Colonic mucosa (tissue), 4 donors: ENCODE data around the gene RAP2B. TPM values are rescaled to one million over a fixed set of nuclear protein-coding genes. Genes with fewer than 3 reads are reported as not detected.

Experiments
- DNase-seq: peaks from one replicate; pipeline ENCODE4 v3.0.0-alpha.2; 2020
- H3K27ac ChIP-seq: fragments of 200-600 bp; one replicate; pipeline ENCODE4 v1.8.0; 2021
- H3K27me3 ChIP-seq: fragments of 200-600 bp; one replicate; pipeline ENCODE4 v1.8.0; 2021
- H3K36me3 ChIP-seq: fragments of 200-600 bp; one replicate; pipeline ENCODE4 v1.8.0; 2021
- H3K4me1 ChIP-seq: fragments of 200-600 bp; one replicate; pipeline ENCODE4 v1.8.0; 2021; ENCODE audit warnings: mild to moderate bottlenecking
- H3K4me3 ChIP-seq: fragments of 200-600 bp; one replicate; pipeline ENCODE4 v1.8.0; 2021
- H3K9ac ChIP-seq, 2 donors: one replicate each; pipeline ENCODE4 v1.7.0; 2013; ENCODE audit warnings: control low read depth in 2 of 2, low read depth in 2 of 2, low read length in 2 of 2
- H3K9me3 ChIP-seq: fragments of 200-600 bp; one replicate; pipeline ENCODE4 v1.8.0; 2021
- intact Hi-C: fragments of 100-400 bp; cut with DNase I; formaldehyde crosslinking; loops from one replicate; pipeline ENCODE4 v1.14.1; 2022
- total RNA-seq, 2 donors: library from RNA; stranded (reverse); fragmentation: NEBNext Ultra II Directional in 1 of 2; extraction: Animal tissue kit (Norgen Biotek cat#: 25700) in 1 of 2; gene quantifications; one replicate each; pipeline ENCODE4 v1.2.1, GENCODE V29; 2021
- TF ChIP-seq, protein P1 (sequence below): fragments of 200-600 bp; IDR thresholded peaks from one replicate; pipeline ENCODE4 v1.8.0; 2022; ENCODE audit warnings: antibody characterized with exemption, mild to moderate bottlenecking
- donor health status: healthy.
- donor health status: DM: no; HTN: no; CAD: no.
- donor health status: DM: no; HTN: no; CAD: no.

RAP2B gene
- total RNA-seq, 2 donors from 2014 or later: 10.6 to 23.5 TPM

DNA sequence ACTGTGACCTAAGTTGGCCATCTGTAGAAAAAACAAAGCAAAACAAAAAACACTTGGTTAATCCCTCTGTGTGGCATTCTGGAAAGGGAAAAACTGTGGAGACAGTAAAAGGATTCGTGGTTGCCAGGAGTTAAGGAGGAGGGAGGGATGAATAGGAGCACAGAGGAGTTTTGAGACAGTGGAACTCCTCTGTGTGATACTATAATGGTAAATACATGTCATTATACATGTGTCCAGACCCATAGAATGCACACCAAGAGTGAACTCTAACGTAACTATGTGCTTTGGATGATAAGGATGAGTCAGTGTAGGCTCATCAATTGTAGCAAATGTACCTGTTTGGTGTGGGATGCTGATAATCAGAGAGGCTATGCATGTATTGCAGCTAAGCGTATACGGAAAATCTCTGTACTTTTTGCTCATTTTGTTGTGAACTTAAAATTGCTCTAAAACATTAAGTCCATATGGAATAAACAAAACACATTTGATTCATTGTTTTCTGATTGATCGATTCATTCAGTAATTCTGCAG lies 33.4 kb downstream of the RAP2B start:
- TF ChIP-seq, protein P1, sequence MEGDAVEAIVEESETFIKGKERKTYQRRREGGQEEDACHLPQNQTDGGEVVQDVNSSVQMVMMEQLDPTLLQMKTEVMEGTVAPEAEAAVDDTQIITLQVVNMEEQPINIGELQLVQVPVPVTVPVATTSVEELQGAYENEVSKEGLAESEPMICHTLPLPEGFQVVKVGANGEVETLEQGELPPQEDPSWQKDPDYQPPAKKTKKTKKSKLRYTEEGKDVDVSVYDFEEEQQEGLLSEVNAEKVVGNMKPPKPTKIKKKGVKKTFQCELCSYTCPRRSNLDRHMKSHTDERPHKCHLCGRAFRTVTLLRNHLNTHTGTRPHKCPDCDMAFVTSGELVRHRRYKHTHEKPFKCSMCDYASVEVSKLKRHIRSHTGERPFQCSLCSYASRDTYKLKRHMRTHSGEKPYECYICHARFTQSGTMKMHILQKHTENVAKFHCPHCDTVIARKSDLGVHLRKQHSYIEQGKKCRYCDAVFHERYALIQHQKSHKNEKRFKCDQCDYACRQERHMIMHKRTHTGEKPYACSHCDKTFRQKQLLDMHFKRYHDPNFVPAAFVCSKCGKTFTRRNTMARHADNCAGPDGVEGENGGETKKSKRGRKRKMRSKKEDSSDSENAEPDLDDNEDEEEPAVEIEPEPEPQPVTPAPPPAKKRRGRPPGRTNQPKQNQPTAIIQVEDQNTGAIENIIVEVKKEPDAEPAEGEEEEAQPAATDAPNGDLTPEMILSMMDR: no peak
- Histone ChIP-seq H3K27me3 (no peaks in the 10 kb centered on the region), H3K4me3 (no peak overlapping the region), H3K36me3 (no peaks in the 10 kb centered on the region), H3K9ac (no peak overlapping the region), H3K27ac (no peak overlapping the region), H3K4me1 (no peaks in the 10 kb centered on the region), H3K9me3 (no peaks in the 10 kb centered on the region)
- intact Hi-C loops: no loop called here
- DNase-seq: no peak

DNA sequence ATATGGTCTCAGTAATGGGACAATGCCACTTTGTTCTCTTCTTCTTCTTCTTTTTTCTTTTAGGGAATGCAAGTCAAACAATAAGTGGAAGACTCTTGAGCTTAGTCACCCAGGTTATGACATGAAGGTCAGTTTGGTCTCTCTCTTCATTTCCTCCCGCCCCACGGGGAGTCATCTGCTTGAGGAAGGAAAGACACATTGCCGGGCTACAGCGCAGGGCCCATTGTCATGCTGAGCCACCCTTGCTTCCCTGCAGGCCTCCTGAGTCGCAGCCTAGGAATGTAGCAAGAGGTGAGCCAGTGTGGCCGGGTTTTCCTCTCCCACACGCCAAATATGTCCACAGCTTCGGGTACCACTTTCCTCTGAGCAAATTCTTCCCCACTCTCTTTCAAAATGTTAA lies 47.6 kb downstream of the RAP2B start:
- Histone ChIP-seq H3K9ac (no peak overlapping the region), H3K27ac (no peak overlapping the region), H3K9me3 (no peaks in the 10 kb centered on the region)

DNA sequence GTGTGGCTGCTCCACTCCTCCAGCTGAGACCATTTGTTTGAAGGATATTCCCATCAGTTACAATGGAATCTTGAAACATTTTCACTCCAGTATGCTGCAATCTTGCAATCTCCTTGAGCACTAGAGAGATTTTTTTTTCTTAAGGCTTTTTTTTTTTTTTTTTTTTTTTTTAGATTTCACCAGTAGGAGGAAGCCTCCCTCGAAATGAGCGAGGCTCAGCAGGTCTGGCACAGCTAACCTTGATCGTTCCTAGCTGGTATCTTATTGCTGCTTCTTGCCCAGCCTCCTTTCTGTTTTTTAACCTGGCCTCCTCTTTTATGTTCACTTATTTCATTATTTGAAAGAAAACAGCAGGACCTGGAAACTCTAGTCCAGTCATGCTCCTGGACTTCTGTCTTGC lies 48.1 kb downstream of the RAP2B start:
- no peak overlapping the region for H3K4me3 ChIP-seq
- intact Hi-C loops: no loop called here
- no peaks in the 10 kb centered on the region for H3K27me3 ChIP-seq
- no peaks in the 10 kb centered on the region for H3K4me1 ChIP-seq
- TF ChIP-seq, protein P1: no peak
- no peak for DNase-seq
- H3K9me3 ChIP-seq: no peaks in the 10 kb centered on the region
- H3K27ac ChIP-seq: no peak overlapping the region
- H3K36me3 ChIP-seq: no peaks in the 10 kb centered on the region
- H3K9ac ChIP-seq: no peak overlapping the region

More for the DNA sequence above, 47.6 kb downstream of the RAP2B start:
- Histone ChIP-seq H3K4me3 (no peak overlapping the region), H3K27me3 (no peaks in the 10 kb centered on the region), H3K36me3 (no peaks in the 10 kb centered on the region), H3K4me1 (no peaks in the 10 kb centered on the region)
- intact Hi-C loops: no loop called here
- no peak for DNase-seq
- TF ChIP-seq, protein P1: no peak

DNA sequence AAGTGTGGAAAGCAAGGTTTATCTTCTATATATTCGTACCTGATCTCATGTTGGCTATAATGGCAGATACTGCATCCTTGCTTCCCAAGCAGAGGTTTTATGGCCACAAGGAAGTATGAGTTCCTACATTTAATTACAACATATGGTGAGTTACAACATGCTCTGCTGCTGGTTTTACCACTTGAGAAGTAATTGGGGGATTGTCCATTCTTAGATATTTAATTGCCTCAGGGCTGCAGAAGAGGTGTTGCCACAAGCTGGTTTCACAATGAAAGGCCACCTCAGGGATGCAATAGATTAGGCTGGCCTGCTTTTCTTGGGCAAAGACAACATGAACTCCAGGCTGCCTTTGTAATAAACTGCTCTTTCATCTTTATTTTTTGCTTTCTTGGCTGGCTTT lies 48.6 kb downstream of the RAP2B start:
- Histone ChIP-seq H3K27ac (no peak overlapping the region), H3K36me3 (no peaks in the 10 kb centered on the region), H3K9ac (no peak overlapping the region), H3K4me1 (no peaks in the 10 kb centered on the region), H3K9me3 (no peaks in the 10 kb centered on the region), H3K4me3 (no peak overlapping the region), H3K27me3 (no peaks in the 10 kb centered on the region)
- TF ChIP-seq, protein P1: no peak
- no peak for DNase-seq
- intact Hi-C loops: no loop called here

DNA sequence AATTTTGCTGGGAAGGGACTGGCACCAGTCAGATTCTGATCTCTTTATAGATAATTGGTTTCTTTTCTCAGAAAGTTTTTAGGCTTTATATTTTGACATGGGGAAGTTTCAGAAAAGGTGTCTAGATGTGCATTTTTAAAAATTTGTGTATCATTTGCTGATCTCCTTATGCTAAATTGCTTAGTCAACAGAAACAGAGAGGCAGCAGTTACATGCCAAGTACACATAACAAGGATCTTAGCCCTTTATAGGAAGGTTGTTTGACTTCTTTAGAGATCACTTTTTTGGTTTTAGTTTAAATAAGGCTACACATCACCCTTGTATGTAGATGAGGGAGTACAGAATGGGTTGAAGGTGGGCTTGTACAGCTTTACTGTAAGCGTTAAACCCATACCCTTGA lies 53.5 kb downstream of the RAP2B start:
- no peak for DNase-seq

More for the DNA sequence above, 53.5 kb downstream of the RAP2B start:
- intact Hi-C loops: no loop called here
- Histone ChIP-seq H3K9me3 (no peaks in the 10 kb centered on the region), H3K27ac (no peak overlapping the region), H3K9ac (no peak overlapping the region), H3K27me3 (no peaks in the 10 kb centered on the region), H3K4me3 (no peak overlapping the region), H3K4me1 (no peaks in the 10 kb centered on the region), H3K36me3 (no peaks in the 10 kb centered on the region)
- TF ChIP-seq, protein P1: no peak
